Spleen (tissue), 11 donors: ENCODE measurements around the gene C2orf92. TPM values are rescaled to one million over a fixed set of nuclear protein-coding genes. Genes with fewer than 3 reads are reported as not detected.

Experiments used
- DNase-seq: peaks from one replicate; pipeline ENCODE4 v3.0.0-alpha.2; 2020
- H3K27ac ChIP-seq, 8 donors: fragments of 200-600 bp; sonication (generic) in 7 of 8; 1 replicate in 4 of 8; 2 replicates in 4 of 8; pipeline versions ENCODE4 v1.5.0 to v1.8.0; 2016 to 2021; ENCODE audit warnings: inconsistent platforms in 4 of 8, mild to moderate bottlenecking in 4 of 8, moderate library complexity in 1 of 8
- H3K27me3 ChIP-seq, 7 donors: fragments of 200-600 bp; sonication (generic) in 6 of 7; replicated peaks in 1 of 7; 1 replicate in 4 of 7; 2 replicates in 3 of 7; pipeline versions ENCODE4 v1.5.0 to v1.8.0; 2016 to 2021; ENCODE audit warnings: inconsistent platforms in 3 of 7, mild to moderate bottlenecking in 1 of 7
- H3K36me3 ChIP-seq, 6 donors: fragments of 200-600 bp; sonication (generic) in 5 of 6; 1 replicate in 4 of 6; 2 replicates in 2 of 6; pipeline versions ENCODE4 v1.5.0 to v1.8.0; 2016 to 2021; ENCODE audit warnings: inconsistent platforms in 2 of 6
- H3K4me1 ChIP-seq, 6 donors: fragments of 200-600 bp; sonication (generic) in 5 of 6; 1 replicate in 3 of 6; 2 replicates in 3 of 6; pipeline versions ENCODE4 v1.5.0 to v1.8.0; 2016 to 2021; ENCODE audit warnings: inconsistent platforms in 3 of 6
- H3K4me3 ChIP-seq, 8 donors: fragments of 200-600 bp; sonication (generic) in 7 of 8; 1 replicate in 4 of 8; 2 replicates in 4 of 8; pipeline versions ENCODE4 v1.5.0 to v1.8.0; 2016 to 2021; ENCODE audit warnings: inconsistent platforms in 4 of 8, mild to moderate bottlenecking in 4 of 8, moderate library complexity in 2 of 8
- H3K9me3 ChIP-seq, 8 donors: fragments of 200-600 bp; sonication (generic) in 7 of 8; 1 replicate in 4 of 8; 2 replicates in 4 of 8; pipeline versions ENCODE4 v1.5.0 to v1.8.0; 2016 to 2021; ENCODE audit warnings: inconsistent platforms in 4 of 8
- CTCF ChIP-seq, 11 experiments: fragments of 200-600 bp in 7 of 11; fragments of 450-650 bp in 4 of 11; sonication (generic) in 4 of 11; IDR thresholded peaks in 8 of 11; conservative IDR thresholded peaks in 3 of 11; 1 replicate in 7 of 11; 2 replicates in 4 of 11; pipeline versions ENCODE4 v1.4.0 to v1.8.0; 2016 to 2021; ENCODE audit warnings: antibody characterized with exemption in 11 of 11, inconsistent platforms in 4 of 11, mild to moderate bottlenecking in 1 of 11
- POLR2A ChIP-seq, 3 donors: fragments of 450-650 bp; IDR thresholded peaks; one replicate each; pipeline ENCODE4 v1.5.1; 2017; ENCODE audit warnings: antibody characterized with exemption in 3 of 3, mild to moderate bottlenecking in 1 of 3
- POLR2AphosphoS5 ChIP-seq, 3 donors: sonication (generic); formaldehyde crosslinking; IDR thresholded peaks; one replicate each; pipeline ENCODE4 v1.5.1; 2017; ENCODE audit warnings: antibody characterized with exemption in 3 of 3
- WGBS, 5 donors: extraction: QIAGEN DNeasy Blood & Tissue Kit in 3 of 5; methylation state at CpG; one replicate each; pipeline versions ENCODE4 v1.1.5 to v1.1.7; 2013 to 2018; 5-methylcytosine and 5-hydroxymethylcytosine counted together
- intact Hi-C: fragments of 100-400 bp; cut with DNase I; formaldehyde crosslinking; loops from one replicate; pipeline ENCODE4 v1.15.0; 2023; ENCODE audit warnings: low total_unique reads
- polyA plus RNA-seq, 3 donors: library from polyadenylated mRNA; stranded (reverse); fragments of 200-250 nt; gene quantifications; one replicate each; pipeline ENCODE4 v1.2.1, GENCODE V29; 2013
- total RNA-seq, 7 donors: library from RNA; depleted of rRNA in 3 of 7; stranded (reverse); fragments of >200 nt in 3 of 7; fragmentation: NEBNext Ultra II Directional in 4 of 7; extraction: Animal tissue kit (Norgen Biotek cat#: 25700) in 4 of 7; gene quantifications; one replicate each; pipeline versions ENCODE4 v1.1.0 to v1.2.1, GENCODE V29; 2016 to 2021
- donor health status: healthy with polysubstance abuse.
- donor health status: DM: no; HTN: no; CAD: no; lungs with moderate emphysema.
- donor health status: DM: no; HTN: no; CAD: no.
- donor health status: Bipolar disorder and iron deficiency.
- donor health status: healthy.
- donor health status: DM: no; HTN: no; CAD: no.
- donor health status: DM: yes; HTN: yes; CAD: no.

C2orf92 gene
- total and polyA plus RNA-seq, 10 donors: 5.7 to 33.6 (median 21.4) TPM

DNA sequence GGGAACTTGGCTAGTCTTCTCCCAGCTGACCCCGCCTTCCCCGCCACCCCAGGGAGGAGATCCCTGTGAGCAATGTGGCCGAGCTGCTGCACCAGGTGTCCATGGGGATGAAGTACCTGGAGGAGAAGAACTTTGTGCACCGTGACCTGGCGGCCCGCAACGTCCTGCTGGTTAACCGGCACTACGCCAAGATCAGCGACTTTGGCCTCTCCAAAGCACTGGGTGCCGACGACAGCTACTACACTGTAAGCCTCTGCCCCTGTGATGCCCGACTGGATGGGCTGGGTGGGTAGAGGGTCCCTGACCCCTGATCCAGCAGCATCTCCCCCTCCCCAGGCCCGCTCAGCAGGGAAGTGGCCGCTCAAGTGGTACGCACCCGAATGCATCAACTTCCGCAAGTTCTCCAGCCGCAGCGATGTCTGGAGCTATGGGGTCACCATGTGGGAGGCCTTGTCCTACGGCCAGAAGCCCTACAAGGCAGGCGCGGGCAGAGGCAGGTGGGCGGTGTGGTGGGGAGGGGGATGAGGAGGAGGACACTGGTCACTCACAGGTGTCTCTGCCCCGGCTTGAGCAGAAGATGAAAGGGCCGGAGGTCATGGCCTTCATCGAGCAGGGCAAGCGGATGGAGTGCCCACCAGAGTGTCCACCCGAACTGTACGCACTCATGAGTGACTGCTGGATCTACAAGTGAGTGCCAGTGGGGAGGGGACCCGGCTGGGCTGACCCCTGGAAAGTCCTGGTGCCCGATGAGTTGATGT, 68.1 kb downstream of the C2orf92 start:
- Histone ChIP-seq H3K4me1 (peaks cover 0 to 29% (median 17%) of the 10 kb centered on the region in 6 donors), H3K4me3 (no peak overlapping the region), H3K36me3 (peaks cover 0 to 70% (median 13%) of the 10 kb centered on the region in 6 donors), H3K9me3 (no peaks in the 10 kb centered on the region), H3K27ac (no peak overlapping the region), H3K27me3 (no peaks in the 10 kb centered on the region)
- peak; percentile 72 for DNase-seq
- WGBS, 5 donors: 90 to 95% (median 93%) methylated on average over 26 to 32 of the region's 32 CpGs
- no peak for TF ChIP-seq CTCF (IDR thresholded peaks at IDR 0.05 in 8 of 11, conservative IDR thresholded peaks at IDR 0.05 in 3 of 11)
- TF ChIP-seq POLR2AphosphoS5 (IDR thresholded peaks at IDR 0.05): peak in 1 of 3 donors; percentile 58
- intact Hi-C loops: no loop called here

DNA sequence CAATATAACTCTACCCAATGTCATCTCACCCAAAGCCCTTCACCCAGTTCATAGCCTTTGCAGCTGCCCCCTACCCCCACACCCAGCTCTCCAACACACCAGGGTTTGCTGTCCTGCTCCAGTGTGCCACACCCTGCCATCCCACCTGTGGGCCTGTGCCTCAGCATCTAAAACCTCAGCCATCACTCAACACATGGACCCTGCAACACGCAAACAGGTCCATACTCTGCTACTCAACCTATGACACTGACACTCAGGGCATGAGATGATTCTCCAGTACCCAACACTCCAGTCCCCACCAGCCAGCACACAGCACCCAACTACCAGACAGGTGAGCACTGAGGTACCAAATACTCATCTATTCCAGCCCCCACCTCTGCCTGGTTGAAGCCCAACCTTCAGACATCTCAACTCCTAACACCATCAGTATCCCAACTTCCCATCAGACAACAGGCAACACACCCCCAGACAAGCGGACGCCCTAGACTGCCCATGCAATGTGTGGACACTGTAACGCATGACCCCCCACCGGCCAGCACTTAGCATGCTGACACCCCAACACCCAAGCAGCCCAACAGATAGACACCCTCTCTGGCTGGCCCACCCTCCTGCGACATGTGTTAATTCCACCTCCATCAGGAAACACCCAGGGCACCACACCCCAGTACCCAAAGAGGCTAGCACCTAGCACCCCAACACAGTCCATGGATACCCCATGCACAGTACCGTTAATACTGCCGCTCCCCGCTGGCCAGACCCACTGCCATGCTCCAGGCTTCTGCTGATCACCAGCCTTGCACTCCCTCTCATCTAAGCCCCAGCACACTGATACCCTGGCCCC, 68.9 kb downstream of the C2orf92 start:
- TF ChIP-seq POLR2AphosphoS5 (IDR thresholded peaks at IDR 0.05): no peak
- no peak for TF ChIP-seq CTCF (IDR thresholded peaks at IDR 0.05 in 8 of 11, conservative IDR thresholded peaks at IDR 0.05 in 3 of 11)
- TF ChIP-seq POLR2A (IDR thresholded peaks at IDR 0.05): no peak
- WGBS, 5 donors: 91 to 98% (median 95%) methylated on average over 9 of the region's 9 CpGs
- peaks cover 0 to 36% (median 17%) of the 10 kb centered on the region in 6 donors for H3K4me1 ChIP-seq
- H3K36me3 ChIP-seq: peaks cover 0 to 62% (median 13%) of the 10 kb centered on the region in 6 donors
- peak; percentile 61 for DNase-seq
- intact Hi-C loops: no loop called here
- no peak overlapping the region for H3K4me3 ChIP-seq
- H3K27me3 ChIP-seq: no peaks in the 10 kb centered on the region
- H3K9me3 ChIP-seq: no peaks in the 10 kb centered on the region
- H3K27ac ChIP-seq: no peak overlapping the region

- no peak overlapping the region for H3K4me3 ChIP-seq
- TF ChIP-seq CTCF (IDR thresholded peaks at IDR 0.05 in 8 of 11, conservative IDR thresholded peaks at IDR 0.05 in 3 of 11) (no peak), POLR2AphosphoS5 (IDR thresholded peaks at IDR 0.05) (peak in 1 of 3 donors; percentile 45), POLR2A (IDR thresholded peaks at IDR 0.05) (no peak)
- peaks cover 0 to 37% (median 17%) of the 10 kb centered on the region in 6 donors for H3K4me1 ChIP-seq
- no peaks in the 10 kb centered on the region for H3K9me3 ChIP-seq
- H3K36me3 ChIP-seq: peaks cover 0 to 61% (median 9%) of the 10 kb centered on the region in 6 donors
- peak; percentile 71 for DNase-seq
- 81 to 93% (median 93%) methylated on average over 9 to 23 of the region's 23 CpGs for WGBS, 5 donors
- intact Hi-C loops: no loop called here
- no peaks in the 10 kb centered on the region for H3K27me3 ChIP-seq
- no peak overlapping the region for H3K27ac ChIP-seq
Measured at GRCh38 chr2:97739020-97739892, 69.7 kb downstream of the C2orf92 start.
